T-cell (primary cell): ENCODE results near the gene C2orf81. TPM values are rescaled to one million over a fixed set of nuclear protein-coding genes. Genes with fewer than 3 reads are reported as not detected.

Source experiments
- ATAC-seq, 4 experiments: fragments of 200-7000 bp in 3 of 4; fragments of 150-1000 bp in 1 of 4; cut with Tn5 transposase; replicated peaks in 1 of 4; 1 replicate in 3 of 4; 2 replicates in 1 of 4; pipeline ENCODE4 v1.10.0; 2021; ENCODE audit warnings: moderate library complexity in 3 of 4, mild to moderate bottlenecking in 2 of 4, moderate number of reproducible peaks in 1 of 4
- CTCF ChIA-PET, 2 donors: fragments of 300-600 bp; sonication (Branson Sonifier 250); formaldehyde crosslinking; loops; one replicate each; lab custom pipeline; 2022; ENCODE audit warnings: antibody characterized with exemption in 2 of 2; lab: Charles Lee
- POLR2A ChIA-PET, 2 donors: fragments of 300-600 bp; sonication (Branson Sonifier 250); formaldehyde crosslinking; loops; one replicate each; lab custom pipeline; 2022; ENCODE audit warnings: antibody characterized with exemption in 2 of 2; lab: Charles Lee
- DNase-seq, 35 experiments: peaks; one replicate each; pipeline versions ENCODE4 v3.0.0 to v3.0.0-alpha.2; 2013 to 2023
- H3K27ac ChIP-seq: one replicate; pipeline ENCODE4 v1.5.1; 2013; ENCODE audit warnings: low read length
- H3K27me3 ChIP-seq, 2 experiments: replicated peaks in 1 of 2; 1 replicate in 1 of 2; 2 replicates in 1 of 2; pipeline versions ENCODE4 v1.6.1 to v1.7.0; 2013; ENCODE audit warnings: low read length in 1 of 2, mixed read lengths in 1 of 2; ENCODE audit not compliant: control insufficient read depth in 2 of 2, insufficient read depth in 2 of 2; ENCODE audit errors: extremely low read depth in 1 of 2
- H3K36me3 ChIP-seq, 2 donors: 1 replicate in 1 of 2; 2 replicates in 1 of 2; pipeline versions ENCODE4 v1.6.1 to v1.7.0; 2013; ENCODE audit warnings: low read length in 1 of 2; ENCODE audit not compliant: control insufficient read depth in 2 of 2, insufficient read depth in 1 of 2; ENCODE audit errors: extremely low read depth in 1 of 2
- H3K4me1 ChIP-seq, 2 experiments: 1 replicate in 1 of 2; 2 replicates in 1 of 2; pipeline versions ENCODE4 v1.6.1 to v1.7.0; 2013; ENCODE audit warnings: low read length in 2 of 2, mixed read lengths in 1 of 2; ENCODE audit not compliant: insufficient read depth in 2 of 2, control insufficient read depth in 1 of 2; ENCODE audit errors: extremely low read depth in 1 of 2
- H3K4me3 ChIP-seq, 2 donors: 1 replicate in 1 of 2; 2 replicates in 1 of 2; pipeline versions ENCODE4 v1.5.1 to v1.7.0; 2013; ENCODE audit warnings: mild to moderate bottlenecking in 2 of 2, low read length in 1 of 2, moderate library complexity in 1 of 2; ENCODE audit not compliant: control insufficient read depth in 1 of 2; ENCODE audit errors: extremely low read depth in 1 of 2
- H3K9me3 ChIP-seq: 2 replicates; pipeline ENCODE4 v1.7.0; 2013
- H3K27ac Mint-ChIP-seq, 2 donors: one replicate each; pipeline ENCODE4 v1.8.0; 2020 to 2021; ENCODE audit warnings: mild to moderate bottlenecking in 2 of 2, mixed read lengths in 2 of 2
- H3K27me3 Mint-ChIP-seq, 2 donors: one replicate each; pipeline ENCODE4 v1.8.0; 2021 to 2022; ENCODE audit warnings: mixed read lengths in 2 of 2
- H3K36me3 Mint-ChIP-seq: one replicate; pipeline ENCODE4 v1.8.0; 2021; ENCODE audit warnings: mixed read lengths
- H3K4me1 Mint-ChIP-seq, 3 donors: one replicate each; pipeline ENCODE4 v1.8.0; 2020 to 2022; ENCODE audit warnings: mixed read lengths in 3 of 3, mild to moderate bottlenecking in 1 of 3
- H3K4me3 Mint-ChIP-seq, 3 donors: one replicate each; pipeline ENCODE4 v1.8.0; 2020 to 2022; ENCODE audit warnings: mild to moderate bottlenecking in 3 of 3, mixed read lengths in 3 of 3, moderate library complexity in 3 of 3
- H3K9me3 Mint-ChIP-seq, 3 donors: one replicate each; pipeline ENCODE4 v1.8.0; 2020 to 2022; ENCODE audit warnings: mixed read lengths in 3 of 3
- WGBS: methylation state at CpG from one replicate; pipeline ENCODE4 v1.1.5; 2013; ENCODE audit warnings: missing lambda C conversion rate; ENCODE audit not compliant: insufficient coverage; 5-methylcytosine and 5-hydroxymethylcytosine counted together
- total RNA-seq, 35 experiments: library from RNA in 6 of 35; stranded (reverse) in 6 of 35; fragments of 120-200 nt in 1 of 35; gene quantifications; one replicate each; pipeline versions ENCODE4 v1.2.1 to v1.2.4 and lab custom pipeline; 2013 to 2026

C2orf81 gene
- total RNA-seq, 5 donors from 2014 or later (not counting 1 experiment from before 2014, with no cell fraction given) = 5.0 to 9.5 (median 7.5) TPM

DNA sequence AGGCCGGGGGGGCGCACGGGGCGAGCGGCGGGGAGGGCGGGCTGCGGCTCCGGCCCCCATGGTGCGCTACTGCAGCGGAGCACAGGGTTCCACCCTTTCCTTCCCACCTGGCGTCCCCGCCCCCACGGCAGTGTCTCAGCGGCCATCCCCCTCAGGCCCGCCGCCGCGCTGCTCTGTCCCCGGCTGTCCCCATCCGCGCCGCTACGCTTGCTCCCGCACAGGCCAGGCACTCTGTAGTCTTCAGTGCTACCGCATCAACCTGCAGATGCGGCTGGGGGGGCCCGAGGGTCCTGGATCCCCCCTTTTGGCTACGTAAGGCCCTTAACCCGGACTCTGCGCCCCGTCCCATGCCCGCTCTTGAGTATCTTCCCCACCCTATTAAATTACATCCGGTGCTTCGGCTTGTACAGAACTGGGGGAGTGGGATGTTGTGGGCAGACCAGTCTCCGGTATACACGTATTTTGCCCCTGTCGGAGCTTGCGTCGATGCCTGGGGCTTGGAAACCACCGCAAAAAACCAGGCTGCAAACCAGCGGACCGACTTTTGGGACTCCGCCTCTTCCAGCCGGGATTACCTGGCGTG is 36.2 kb upstream of the C2orf81 start:
- Mint-ChIP-seq H3K9me3 (no peaks in the 10 kb centered on the region), H3K36me3 (peaks cover 2% of the 10 kb centered on the region), H3K4me1 (peaks cover 60 to 71% (median 64%) of the 10 kb centered on the region in 3 donors), H3K27me3 (no peaks in the 10 kb centered on the region), H3K4me3 (peak overlapping the region; percentile 93 to 99 (median 97)), H3K27ac (peak overlapping the region; percentile 99)
- Histone ChIP-seq H3K36me3 (peaks cover 4 to 19% of the 10 kb centered on the region in 2 donors), H3K9me3 (no peaks in the 10 kb centered on the region), H3K27me3 (no peaks in the 10 kb centered on the region), H3K4me1 (peaks cover 36 to 46% of the 10 kb centered on the region in 2 experiments), H3K4me3 (peak overlapping the region; percentile 69 to 96), H3K27ac (peak overlapping the region; percentile 99)
- WGBS = under 1% methylated on average over 36 of the region's 46 CpGs
- peak in 34 of 35 experiments; percentile 52 to 85 (median 72) for DNase-seq
- ChIA-PET POLR2A (interaction anchor here (0.5 to 1.7 kb wide), 13 partner anchors 9 to 97 kb away, joined by 3 to 15 read pairs (median 4); partner anchors contain the start of genes C2orf81 (in 1 of the 2), CCDC142 (in 1 of the 2), MRPL53 (in 1 of the 2) and TTC31 (in 1 of the 2)), CTCF (interaction anchor here (0.5 to 1.9 kb wide), 7 partner anchors 10 to 395 kb away, joined by 3 to 14 read pairs (median 4); partner anchors contain the start of genes CCDC142 (in 1 of the 2), MRPL53 (in 1 of the 2) and TTC31 (in 1 of the 2))
- ATAC-seq = peak; percentile 49 to 69 (median 52)

DNA sequence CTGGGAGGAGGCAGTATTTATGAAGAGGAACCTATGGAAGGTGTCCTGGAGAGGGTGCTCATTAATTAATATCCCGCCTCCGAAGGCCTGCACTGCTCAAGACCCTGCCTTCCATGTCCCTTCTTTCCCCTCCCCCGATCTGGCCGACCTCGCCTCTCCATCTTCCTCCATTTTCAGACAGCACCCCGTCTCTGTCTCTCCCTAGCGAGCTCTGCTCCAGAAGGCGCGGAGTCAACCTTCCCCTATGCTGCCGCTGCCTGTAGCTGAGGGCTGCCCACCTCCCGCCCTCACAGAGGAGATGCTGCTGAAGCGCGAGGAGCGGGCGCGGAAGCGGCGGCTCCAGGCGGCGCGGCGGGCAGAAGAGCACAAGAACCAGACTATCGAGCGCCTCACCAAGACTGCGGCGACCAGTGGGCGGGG is 35.7 kb upstream of the C2orf81 start:
- Mint-ChIP-seq H3K27ac (peak overlapping the region; percentile 97 to 99), H3K27me3 (no peaks in the 10 kb centered on the region), H3K36me3 (no peaks in the 10 kb centered on the region), H3K4me1 (peaks cover 63 to 75% (median 69%) of the 10 kb centered on the region in 3 donors), H3K4me3 (peak overlapping the region; percentile 93 to 99 (median 97)), H3K9me3 (no peaks in the 10 kb centered on the region)
- Histone ChIP-seq H3K4me1 (peaks cover 40 to 51% of the 10 kb centered on the region in 2 experiments), H3K27me3 (no peaks in the 10 kb centered on the region), H3K27ac (peak overlapping the region; percentile 99), H3K9me3 (no peaks in the 10 kb centered on the region), H3K36me3 (peaks cover 0 to 14% of the 10 kb centered on the region in 2 donors), H3K4me3 (peak overlapping the region; percentile 65 to 96)
- ChIA-PET CTCF (interaction anchor here in 1 of 2 donors (0.6 to 3.3 kb wide), 3 partner anchors 16 to 167 kb away, joined by 3 to 24 read pairs (median 6); partner anchors contain the start of genes CCDC142, MRPL53 and TTC31), POLR2A (interaction anchor here (0.8 to 1.4 kb wide), 5 partner anchors 16 to 720 kb away, joined by 3 to 15 read pairs (median 3); partner anchors contain the start of genes MRPL53 (in 1 of the 2) and TPRKB (in 1 of the 2))
- ATAC-seq = no peak
- WGBS = under 1% methylated on average over 23 of the region's 27 CpGs
- DNase-seq = peak in 1 of 35 experiments; percentile 87

DNA sequence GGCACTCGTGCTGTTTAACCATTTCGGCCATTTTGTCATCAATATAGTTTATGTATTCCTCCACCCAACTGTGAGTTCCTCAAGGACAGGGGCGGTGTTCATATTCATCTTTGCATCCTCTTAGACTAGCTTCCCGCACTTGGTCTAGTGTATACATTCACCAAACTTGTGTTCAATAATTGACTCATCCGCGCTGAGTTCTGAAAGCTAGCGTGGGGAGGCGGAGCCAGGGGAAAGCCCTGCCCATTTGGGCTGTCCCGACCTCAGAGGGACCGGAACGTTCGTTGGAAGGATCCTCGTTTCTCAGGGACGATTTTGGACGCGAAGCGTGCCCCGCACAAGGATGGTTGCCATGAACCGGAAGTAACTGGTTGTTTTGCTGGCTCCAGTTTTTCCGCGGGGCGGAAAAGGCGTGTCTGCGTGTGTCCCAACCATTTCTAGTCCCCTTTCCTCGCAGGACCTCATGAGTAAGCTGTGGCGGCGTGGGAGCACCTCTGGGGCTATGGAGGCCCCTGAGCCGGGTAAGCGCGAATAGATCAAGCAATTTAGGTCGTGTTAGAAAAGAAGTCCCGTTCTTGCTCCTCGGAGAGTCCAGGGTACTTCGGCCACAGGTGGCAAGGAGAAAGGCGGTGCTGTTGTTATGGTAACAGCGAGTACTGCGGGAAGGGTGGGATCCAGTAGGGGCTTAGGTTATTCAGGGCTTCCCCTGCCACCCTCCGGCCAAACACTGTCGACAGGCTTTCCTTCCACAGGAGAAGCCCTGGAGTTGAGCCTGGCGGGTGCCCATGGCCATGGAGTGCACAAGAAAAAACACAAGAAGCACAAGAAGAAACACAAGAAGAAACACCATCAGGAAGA is 33.5 kb upstream of the C2orf81 start, which contains the start of gene INO80B:
TSS of gene INO80B (plus strand) at position 434 of the 858 bp plus-strand sequence. CDS start at position 464, 30 bp downstream.
- WGBS = 0% methylated on average over 33 of the region's 40 CpGs
- CTCF ChIA-PET = interaction anchor here (0.8 to 3.3 kb wide), 4 partner anchors 12 to 40 kb away, joined by 3 to 24 read pairs (median 4); partner anchors contain the start of genes CCDC142 (in 1 of the 2) and TTC31 (in 1 of the 2)
- Mint-ChIP-seq H3K4me3 (peak within 1 kb of the TSS; percentile 93 to 99 (median 97)), H3K36me3 (no peaks in the 10 kb centered on the region), H3K9me3 (no peaks in the 10 kb centered on the region), H3K27me3 (no peaks in the 10 kb centered on the region), H3K27ac (peak within 1 kb of the TSS; percentile 97 to 99), H3K4me1 (peaks cover 60 to 68% (median 67%) of the 10 kb centered on the region in 3 donors)
- H3K9me3 ChIP-seq = no peaks in the 10 kb centered on the region
- no peaks in the 10 kb centered on the region for H3K27me3 ChIP-seq
- ATAC-seq = peak; percentile 37 to 60 (median 44)
- POLR2A ChIA-PET = interaction anchor here in 1 of 2 donors (0.6 kb wide), 1 partner anchor 26 kb away, joined by 4 read pairs; no protein-coding TSS in a partner anchor
- H3K4me1 ChIP-seq = peaks cover 40 to 54% of the 10 kb centered on the region in 2 experiments
- H3K4me3 ChIP-seq = peak within 1 kb of the TSS; percentile 68 to 89
- DNase-seq = peak; percentile 88 to 100 (median 94)
- H3K36me3 ChIP-seq = peaks cover 0 to 4% of the 10 kb centered on the region in 2 donors
- H3K27ac ChIP-seq = peak within 1 kb of the TSS; percentile 59

DNA sequence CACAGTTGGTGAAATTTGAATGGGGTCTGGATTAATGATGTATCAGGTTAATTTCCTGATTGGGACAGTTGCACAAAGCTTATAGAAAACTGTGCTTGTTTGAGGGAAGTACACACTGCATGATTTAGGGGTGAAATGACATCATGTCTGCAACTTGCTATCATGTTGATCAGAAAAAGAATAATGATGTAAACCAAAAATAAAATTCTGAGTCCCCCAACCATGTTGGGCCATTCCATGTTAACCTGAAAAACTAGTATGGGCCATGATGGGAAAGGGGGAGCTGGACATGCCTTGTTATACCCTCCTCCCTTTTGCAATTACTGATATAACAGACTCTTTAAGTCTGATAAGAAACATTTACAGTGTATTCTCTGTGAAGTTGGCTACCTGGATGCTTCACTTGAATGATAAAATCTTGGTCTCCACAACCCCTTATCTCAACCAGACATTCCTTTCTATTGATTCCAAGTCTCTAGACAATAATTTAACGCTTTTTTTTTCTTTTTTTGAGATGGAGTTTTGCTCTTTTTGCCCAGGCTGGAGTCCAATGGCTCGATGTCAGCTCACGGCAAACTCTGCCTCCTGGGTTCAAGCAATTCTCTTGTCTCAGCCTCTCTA is 29.3 kb upstream of the C2orf81 start:
- H3K9me3 Mint-ChIP-seq = no peaks in the 10 kb centered on the region
- H3K36me3 Mint-ChIP-seq = no peaks in the 10 kb centered on the region
- H3K4me1 Mint-ChIP-seq = peaks cover 26 to 30% (median 29%) of the 10 kb centered on the region in 3 donors
- no peaks in the 10 kb centered on the region for H3K36me3 ChIP-seq
- no peak for DNase-seq
- H3K27ac ChIP-seq = no peak overlapping the region
- ChIA-PET POLR2A (no interaction called here), CTCF (interaction anchor here in 1 of 2 donors (0.6 kb wide), 1 partner anchor 52 kb away, joined by 3 read pairs; no protein-coding TSS in a partner anchor)
- no peak overlapping the region for H3K27ac Mint-ChIP-seq
- H3K27me3 Mint-ChIP-seq = peaks cover 0 to 2% of the 10 kb centered on the region in 2 donors
- no peak overlapping the region for H3K4me3 Mint-ChIP-seq
- peaks cover 17 to 24% of the 10 kb centered on the region in 2 experiments for H3K4me1 ChIP-seq
- 100% methylated on average over 2 of the region's 3 CpGs for WGBS
- no peaks in the 10 kb centered on the region for H3K27me3 ChIP-seq
- no peak for ATAC-seq
- H3K4me3 ChIP-seq = no peak overlapping the region
- no peaks in the 10 kb centered on the region for H3K9me3 ChIP-seq

DNA sequence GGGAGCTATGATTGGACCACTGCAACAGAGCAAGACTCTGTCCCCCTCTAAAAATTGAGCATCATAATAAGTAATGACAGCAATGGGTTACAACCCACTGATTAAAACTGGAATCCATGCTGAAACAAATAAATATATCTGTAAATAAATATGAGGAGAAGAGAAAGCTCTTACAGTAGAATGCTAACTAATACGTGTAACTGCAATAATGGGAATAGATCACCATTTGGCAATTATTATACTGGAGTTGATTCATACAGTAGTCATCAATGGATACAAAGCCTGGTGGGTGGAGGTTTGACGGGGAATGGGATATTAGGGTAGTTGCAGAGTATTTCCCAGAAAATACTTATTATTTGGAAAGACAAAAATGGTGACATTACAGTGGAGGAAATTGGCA is 27.4 kb upstream of the C2orf81 start:
- POLR2A ChIA-PET = no interaction called here
- Histone ChIP-seq H3K27ac (no peak overlapping the region), H3K4me3 (no peak overlapping the region), H3K36me3 (no peaks in the 10 kb centered on the region), H3K27me3 (peaks cover 0 to 6% of the 10 kb centered on the region in 2 experiments), H3K4me1 (peaks cover 8 to 16% of the 10 kb centered on the region in 2 experiments), H3K9me3 (no peaks in the 10 kb centered on the region)
- WGBS = 100% methylated on average over 1 of the region's 2 CpGs
- Mint-ChIP-seq H3K27ac (no peak overlapping the region), H3K27me3 (peaks cover 3 to 8% of the 10 kb centered on the region in 2 donors), H3K4me3 (no peak overlapping the region), H3K9me3 (no peaks in the 10 kb centered on the region), H3K36me3 (no peaks in the 10 kb centered on the region), H3K4me1 (peaks cover 11 to 17% (median 15%) of the 10 kb centered on the region in 3 donors)
- DNase-seq = no peak
- CTCF ChIA-PET = no interaction called here
- ATAC-seq = no peak
